Glomerular endothelial cell (primary cell): ENCODE results near the gene OR5B2. TPM values are rescaled to one million over a fixed set of nuclear protein-coding genes. Genes with fewer than 3 reads are reported as not detected.

Experiments
- total RNA-seq: library from RNA; depleted of rRNA; stranded (reverse); fragments of >200 nt; gene quantifications from 2 replicates; pipeline ENCODE4 v1.2.3, GENCODE V29; 2015

The OR5B2 gene
- total RNA-seq, 1 donor from 2014 or later = not detected

Other genes starting within 250 kb of the OR5B2 start
- gene OR9Q2, start 239.1 kb downstream of the OR5B2 start, total RNA-seq = not detected in 2 replicates
- not detected in 2 replicates for gene OR1S2, start 224.0 kb downstream of the OR5B2 start, total RNA-seq
- not detected in 2 replicates for gene OR1S1, start 215.4 kb downstream of the OR5B2 start, total RNA-seq
- gene OR10Q1, start 199.2 kb downstream of the OR5B2 start, total RNA-seq = not detected in 2 replicates
- gene OR10W1, start 159.9 kb downstream of the OR5B2 start, total RNA-seq = not detected in 2 replicates
- not detected in 2 replicates for gene OR5B17, start 69.1 kb downstream of the OR5B2 start, total RNA-seq
- not detected in 2 replicates for gene OR5B3, start 21.2 kb downstream of the OR5B2 start, total RNA-seq
- not detected in 2 replicates for gene OR5B12, start 14.1 kb upstream of the OR5B2 start, total RNA-seq
- gene OR5B21, start 80.0 kb upstream of the OR5B2 start, total RNA-seq = not detected in 2 replicates
- gene LPXN, start 147.7 kb upstream of the OR5B2 start, total RNA-seq = 5.1 and 15.0 TPM in 2 replicates
- gene ZFP91, start 150.9 kb upstream of the OR5B2 start, total RNA-seq = 34.5 and 38.1 TPM in 2 replicates
- 0.78 and 2.8 TPM in 2 replicates for gene CNTF, start 194.5 kb upstream of the OR5B2 start, total RNA-seq